ENCODE measurements around the gene CACNA1S. TPM values are rescaled to one million over a fixed set of nuclear protein-coding genes. Genes with fewer than 3 reads are reported as not detected.

Gene CACNA1S
- total RNA-seq, 1 donor: not detected

- DNase-seq (ENCODE audit: low read depth): no peak
- TF ChIP-seq CTCF (IDR thresholded peaks at IDR 0.05; ENCODE audit: insufficient read depth, low read length): no peak
- H3K4me3 ChIP-seq (ENCODE audit: low read depth, low read length): no peak overlapping the region
Observed at GRCh38 chr1:201008666-201009360, 103.4 kb downstream of the CACNA1S start.

GRCh38 chr1:201007481-201007880 is 104.7 kb downstream of the CACNA1S start:
- no peak for DNase-seq (ENCODE audit: low read depth)
- H3K4me3 ChIP-seq (ENCODE audit: low read depth, low read length): no peak overlapping the region
- TF ChIP-seq CTCF (IDR thresholded peaks at IDR 0.05; ENCODE audit: insufficient read depth, low read length): no peak

- TF ChIP-seq CTCF (IDR thresholded peaks at IDR 0.05; ENCODE audit: insufficient read depth, low read length): no peak
- H3K4me3 ChIP-seq (ENCODE audit: low read depth, low read length): no peak overlapping the region
- no peak for DNase-seq (ENCODE audit: low read depth)
Observed at GRCh38 chr1:201006450-201006849, 105.8 kb downstream of the CACNA1S start.

- no peak for DNase-seq (ENCODE audit: low read depth)
- no peak overlapping the region for H3K4me3 ChIP-seq (ENCODE audit: low read depth, low read length)
- TF ChIP-seq CTCF (IDR thresholded peaks at IDR 0.05; ENCODE audit: insufficient read depth, low read length): no peak
Observed at GRCh38 chr1:201004732-201005131, 107.5 kb downstream of the CACNA1S start.

GRCh38 chr1:201004154-201004553 is 108.1 kb downstream of the CACNA1S start:
- no peak overlapping the region for H3K4me3 ChIP-seq (ENCODE audit: low read depth, low read length)
- DNase-seq (ENCODE audit: low read depth): no peak
- no peak for TF ChIP-seq CTCF (IDR thresholded peaks at IDR 0.05; ENCODE audit: insufficient read depth, low read length)

GRCh38 chr1:201002510-201002909 is 109.7 kb downstream of the CACNA1S start:
- no peak overlapping the region for H3K4me3 ChIP-seq (ENCODE audit: low read depth, low read length)
- DNase-seq (ENCODE audit: low read depth): no peak
- no peak for TF ChIP-seq CTCF (IDR thresholded peaks at IDR 0.05; ENCODE audit: insufficient read depth, low read length)

- no peak overlapping the region for H3K4me3 ChIP-seq (ENCODE audit: low read depth, low read length)
- TF ChIP-seq CTCF (IDR thresholded peaks at IDR 0.05; ENCODE audit: insufficient read depth, low read length): no peak
- no peak for DNase-seq (ENCODE audit: low read depth)
Observed at GRCh38 chr1:201001962-201002361, 110.3 kb downstream of the CACNA1S start.

Data from fibroblast of the aortic adventitia (primary cell).